ENCODE results near the gene SH2B2.

SH2B2 gene

GRCh38 chr7:102268635-102269034 is 18.0 kb upstream of the SH2B2 start:
- no peak for DNase-seq (ENCODE audit: low read depth)

- DNase-seq (ENCODE audit: low read depth), result no peak
Observed at GRCh38 chr7:102270178-102270887, 16.3 kb upstream of the SH2B2 start.

GRCh38 chr7:102271158-102271798 is 15.4 kb upstream of the SH2B2 start:
- DNase-seq (ENCODE audit: low read depth), result no peak

GRCh38 chr7:102272075-102272916 is 14.4 kb upstream of the SH2B2 start:
- no peak for DNase-seq (ENCODE audit: low read depth)

GRCh38 chr7:102272917-102273748 is 13.5 kb upstream of the SH2B2 start:
- DNase-seq (ENCODE audit: low read depth), result no peak

- DNase-seq (ENCODE audit: low read depth), result peak; percentile 34
Observed at GRCh38 chr7:102273749-102274712, 12.6 kb upstream of the SH2B2 start.

- no peak for DNase-seq (ENCODE audit: low read depth)
Observed at GRCh38 chr7:102275123-102275703, 11.5 kb upstream of the SH2B2 start.

- no peak for DNase-seq (ENCODE audit: low read depth)
Observed at GRCh38 chr7:102277901-102278300, 8.8 kb upstream of the SH2B2 start.

GRCh38 chr7:102279537-102280400 is 6.9 kb upstream of the SH2B2 start:
- no peak for DNase-seq (ENCODE audit: low read depth)

GRCh38 chr7:102280521-102280920 is 6.1 kb upstream of the SH2B2 start:
- DNase-seq (ENCODE audit: low read depth), result no peak

- no peak for DNase-seq (ENCODE audit: low read depth)
Observed at GRCh38 chr7:102281785-102282184, 4.9 kb upstream of the SH2B2 start.

- DNase-seq (ENCODE audit: low read depth), result no peak
Observed at GRCh38 chr7:102282465-102283362, 4.0 kb upstream of the SH2B2 start.

- DNase-seq (ENCODE audit: low read depth), result no peak
Observed at GRCh38 chr7:102283477-102284189, 3.0 kb upstream of the SH2B2 start.

- no peak for DNase-seq (ENCODE audit: low read depth)
Observed at GRCh38 chr7:102284399-102284798, 2.3 kb upstream of the SH2B2 start.

- no peak for DNase-seq (ENCODE audit: low read depth)
Observed at GRCh38 chr7:102284891-102285539, 1.7 kb upstream of the SH2B2 start.

- no peak for DNase-seq (ENCODE audit: low read depth)
Observed at GRCh38 chr7:102285540-102286236, 980 bp upstream of the SH2B2 start.
